Measurements from ENCODE around the gene PWWP3B. TPM values are rescaled to one million over a fixed set of nuclear protein-coding genes. Genes with fewer than 3 reads are reported as not detected.

PWWP3B gene
- total and polyA plus RNA-seq, 10 of the 15 experiments (the other 5 are each of a cell fraction or from before 2014, with no cell fraction given) = 0.03 TPM; not detected in 9

- TF ChIP-seq MYB (IDR thresholded peaks at IDR 0.05; ENCODE audit: borderline replicate concordance, low read depth, low read length) (no peak), SUPT20H (IDR thresholded peaks at IDR 0.05; ENCODE audit: borderline replicate concordance, control insufficient read depth, low read depth, low read length) (no peak), RELA (IDR thresholded peaks at IDR 0.05; ENCODE audit: borderline replicate concordance, partially characterized antibody) (no peak), MAX (IDR thresholded peaks at IDR 0.05; ENCODE audit: low read depth, low read length) (no peak), POLR2A (IDR thresholded peaks at IDR 0.05; ENCODE audit: low read depth, low read length) (no peak), E4F1 (IDR thresholded peaks at IDR 0.05; ENCODE audit: borderline replicate concordance, partially characterized antibody) (no peak)
Measured at GRCh38 chrX:106159861-106160282, 8.2 kb upstream of the PWWP3B start (continued).

GRCh38 chrX:106170318-106170717 lies 2.2 kb downstream of the PWWP3B start:
- no peak for DNase-seq (ENCODE audit: low read depth, low spot score)
- Histone ChIP-seq H4K20me1 (ENCODE audit: control insufficient read depth, insufficient read depth) (no peaks in the 10 kb centered on the region), H2AFZ (ENCODE audit: control insufficient read depth, low read depth, low read length) (no peak overlapping the region), H3K9me3 (replicated peaks; ENCODE audit: control insufficient read depth, insufficient read depth, low read length) (no peaks in the 10 kb centered on the region), H3K36me3 (ENCODE audit: control insufficient read depth in 2 of 2, insufficient read depth in 2 of 2, low read length in 1 of 2) (no peaks in the 10 kb centered on the region), H3K9ac (ENCODE audit: control insufficient read depth, insufficient read depth, low read length) (no peak overlapping the region), H3K4me3 (no peak overlapping the region), H3K27me3 (replicated peaks in 1 of 2; ENCODE audit: control insufficient read depth in 2 of 2, insufficient read depth in 2 of 2, low read length in 1 of 2) (no peaks in the 10 kb centered on the region), H3K79me2 (ENCODE audit: control insufficient read depth, insufficient read depth, low read length) (no peaks in the 10 kb centered on the region), H3K27ac (ENCODE audit: control insufficient read depth, insufficient read depth) (no peak overlapping the region), H3K4me1 (ENCODE audit: control insufficient read depth, insufficient read depth, low read length) (no peaks in the 10 kb centered on the region), H3K4me2 (ENCODE audit: control insufficient read depth, insufficient read depth) (no peak overlapping the region)
- FAIRE-seq = no peak
- WGBS (ENCODE audit: insufficient coverage, insufficient replicate concordance, low lambda C conversion rate, missing lambda C conversion rate) = 0% methylated on average over 1 of the region's 1 CpG
- ATAC-seq = 0 out of 3 replicates have a peak, but pooled peaks have one; percentile 34
- BruUV-seq (replicated peaks) = no TSS peak
- in situ Hi-C loops (cut with MboI) (no loop called here), intact Hi-C loops (cut with micrococcal nuclease; ENCODE audit: unreplicated experiment) (loop anchor here (2.0 kb wide), 1 partner anchor 226 kb away; no protein-coding TSS in a partner anchor)
- ChIA-PET SMC1A (ENCODE audit: uncharacterized antibody, unreplicated experiment) (interaction anchor here (1.0 kb wide), 1 partner anchor 449 kb away, joined by 3 read pairs; no protein-coding TSS in a partner anchor), POLR2A (no interaction called here), CTCF (no interaction called here), RAD21 (ENCODE audit: unreplicated experiment) (interaction anchor here (1.3 kb wide), 1 partner anchor 450 kb away, joined by 3 read pairs; no protein-coding TSS in a partner anchor)
- TF ChIP-seq RAD21 (IDR thresholded peaks at IDR 0.05; ENCODE audit: insufficient read depth, low read depth, low read length) = 0 out of 2 replicates have a peak, but pooled peaks have one; percentile 19
- TF ChIP-seq, protein P1, sequence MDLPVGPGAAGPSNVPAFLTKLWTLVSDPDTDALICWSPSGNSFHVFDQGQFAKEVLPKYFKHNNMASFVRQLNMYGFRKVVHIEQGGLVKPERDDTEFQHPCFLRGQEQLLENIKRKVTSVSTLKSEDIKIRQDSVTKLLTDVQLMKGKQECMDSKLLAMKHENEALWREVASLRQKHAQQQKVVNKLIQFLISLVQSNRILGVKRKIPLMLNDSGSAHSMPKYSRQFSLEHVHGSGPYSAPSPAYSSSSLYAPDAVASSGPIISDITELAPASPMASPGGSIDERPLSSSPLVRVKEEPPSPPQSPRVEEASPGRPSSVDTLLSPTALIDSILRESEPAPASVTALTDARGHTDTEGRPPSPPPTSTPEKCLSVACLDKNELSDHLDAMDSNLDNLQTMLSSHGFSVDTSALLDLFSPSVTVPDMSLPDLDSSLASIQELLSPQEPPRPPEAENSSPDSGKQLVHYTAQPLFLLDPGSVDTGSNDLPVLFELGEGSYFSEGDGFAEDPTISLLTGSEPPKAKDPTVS (IDR thresholded peaks at IDR 0.05; ENCODE audit: low read depth, low read length) = no peak
- peak; percentile 33 to 36 (median 33); a peak in 5 of 6 replicates for TF ChIP-seq CTCF (IDR thresholded peaks at IDR 0.05 in 2 of 3, conservative IDR thresholded peaks at IDR 0.05 in 1 of 3; ENCODE audit: control insufficient read depth in 2 of 3, extremely low read depth in 1 of 3, insufficient read depth in 1 of 3, low read depth in 3 of 3, low read length in 3 of 3)
- TF ChIP-seq NFYB (IDR thresholded peaks at IDR 0.05; ENCODE audit: insufficient read depth, low read depth, low read length) = no peak
- TF ChIP-seq SIX5 (IDR thresholded peaks at IDR 0.05; ENCODE audit: low read depth, low read length, severe bottlenecking) = no peak
- TF ChIP-seq SMC3 (IDR thresholded peaks at IDR 0.05; ENCODE audit: borderline replicate concordance, low read length) = peak; percentile 34; the same call in 1 of the 2 replicates
- no peak for TF ChIP-seq ATF7 (IDR thresholded peaks at IDR 0.05; ENCODE audit: low read depth)
- TF ChIP-seq, protein P2, sequence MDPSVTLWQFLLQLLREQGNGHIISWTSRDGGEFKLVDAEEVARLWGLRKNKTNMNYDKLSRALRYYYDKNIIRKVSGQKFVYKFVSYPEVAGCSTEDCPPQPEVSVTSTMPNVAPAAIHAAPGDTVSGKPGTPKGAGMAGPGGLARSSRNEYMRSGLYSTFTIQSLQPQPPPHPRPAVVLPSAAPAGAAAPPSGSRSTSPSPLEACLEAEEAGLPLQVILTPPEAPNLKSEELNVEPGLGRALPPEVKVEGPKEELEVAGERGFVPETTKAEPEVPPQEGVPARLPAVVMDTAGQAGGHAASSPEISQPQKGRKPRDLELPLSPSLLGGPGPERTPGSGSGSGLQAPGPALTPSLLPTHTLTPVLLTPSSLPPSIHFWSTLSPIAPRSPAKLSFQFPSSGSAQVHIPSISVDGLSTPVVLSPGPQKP (IDR thresholded peaks at IDR 0.05; ENCODE audit: low read depth, low read length) = no peak
- TF ChIP-seq TCF3 (IDR thresholded peaks at IDR 0.05; ENCODE audit: borderline replicate concordance, insufficient read depth, low read depth, low read length) = no peak
